Keratinocyte (primary cell): ENCODE data around the gene MAD1L1. TPM values are rescaled to one million over a fixed set of nuclear protein-coding genes. Genes with fewer than 3 reads are reported as not detected.

Source experiments
- DNase-seq: peaks from one replicate; pipeline ENCODE4 v3.0.0-alpha.2; 2011; ENCODE audit warnings: low read depth, missing footprints, low spot score
- FAIRE-seq: peaks from 2 replicates; lab custom pipeline; 2011; peaks lifted over from hg19 to GRCh38; lab: Jason Lieb, UNC
- H2AFZ ChIP-seq: 2 replicates; pipeline ENCODE4 v1.6.0; 2012; ENCODE audit warnings: low read length, control low read depth, inconsistent platforms; ENCODE audit not compliant: control insufficient read depth
- H3K27ac ChIP-seq: 2 replicates; pipeline ENCODE4 v1.5.1; 2011; ENCODE audit warnings: low read length; ENCODE audit not compliant: control insufficient read depth, insufficient read depth
- H3K27me3 ChIP-seq: 3 replicates; pipeline ENCODE4 v1.6.0; 2011; ENCODE audit warnings: low read length; ENCODE audit not compliant: control insufficient read depth, insufficient read depth; ENCODE audit errors: extremely low read depth
- H3K36me3 ChIP-seq, 2 experiments: 2 replicates in 1 of 2; 3 replicates in 1 of 2; pipeline ENCODE4 v1.5.1; 2011; ENCODE audit warnings: low read length in 2 of 2, mild to moderate bottlenecking in 1 of 2; ENCODE audit not compliant: control insufficient read depth in 2 of 2, insufficient read depth in 2 of 2; ENCODE audit errors: extremely low read depth in 1 of 2
- H3K4me1 ChIP-seq: 3 replicates; pipeline ENCODE4 v1.5.1; 2011; ENCODE audit warnings: low read length; ENCODE audit not compliant: control insufficient read depth, insufficient read depth; ENCODE audit errors: extremely low read depth
- H3K4me2 ChIP-seq: 3 replicates; pipeline ENCODE4 v1.6.0; 2011; ENCODE audit warnings: low read depth, low read length; ENCODE audit not compliant: control insufficient read depth, insufficient read depth; ENCODE audit errors: extremely low read depth
- H3K4me3 ChIP-seq, 3 experiments: fragments of 200-600 bp in 1 of 3; sonication (generic) in 1 of 3; 2 replicates in 2 of 3; 3 replicates in 1 of 3; pipeline ENCODE4 v1.5.1; 2011 to 2016; ENCODE audit warnings: low read length in 3 of 3, mild to moderate bottlenecking in 3 of 3, control low read depth in 2 of 3, inconsistent platforms in 1 of 3, low read depth in 1 of 3, mixed read lengths in 1 of 3, mixed run types in 1 of 3, moderate library complexity in 1 of 3; ENCODE audit not compliant: control insufficient read depth in 2 of 3, insufficient read depth in 2 of 3; ENCODE audit errors: extremely low read depth in 1 of 3
- H3K79me2 ChIP-seq: 2 replicates; pipeline ENCODE4 v1.6.0; 2012; ENCODE audit warnings: low read length; ENCODE audit not compliant: control insufficient read depth, insufficient read depth
- H3K9ac ChIP-seq: 3 replicates; pipeline ENCODE4 v1.6.0; 2011; ENCODE audit warnings: low read length; ENCODE audit not compliant: control insufficient read depth, insufficient read depth; ENCODE audit errors: extremely low read depth
- H3K9me1 ChIP-seq: 3 replicates; pipeline ENCODE4 v1.6.0; 2011; ENCODE audit warnings: low read length; ENCODE audit not compliant: control insufficient read depth, insufficient read depth; ENCODE audit errors: extremely low read depth
- H3K9me3 ChIP-seq: 2 replicates; pipeline ENCODE4 v1.5.1; 2012; ENCODE audit warnings: low read depth, low read length; ENCODE audit not compliant: control insufficient read depth
- H4K20me1 ChIP-seq: 3 replicates; pipeline ENCODE4 v1.6.0; 2011; ENCODE audit warnings: low read length; ENCODE audit not compliant: control insufficient read depth, insufficient read depth; ENCODE audit errors: extremely low read depth
- EZH2 ChIP-seq: IDR thresholded peaks from one replicate; pipeline ENCODE4 v1.6.1; 2012; ENCODE audit warnings: inconsistent platforms, mild to moderate bottlenecking, low read length, moderate library complexity
- dilution Hi-C: fragments of 300-500 bp; cut with MboI; formaldehyde crosslinking; loops from one replicate; pipeline ENCODE4 v1.7.0; 2020; ENCODE audit warnings: low sequenced_read_pairs; ENCODE audit not compliant: extremely low pct_ligation_motif_present
- polyA plus RNA-seq, 5 experiments: library from polyadenylated mRNA; depleted of rRNA in 3 of 5; stranded (reverse) in 3 of 5; stranded (forward) in 1 of 5; unstranded in 1 of 5; fragments of >200 nt; gene quantifications; 1 replicate in 1 of 5; 2 replicates in 3 of 5; 3 replicates in 1 of 5; pipeline versions ENCODE4 v1.2.1 to v1.2.3, GENCODE V29; 2011 to 2012; ENCODE audit warnings: missing spikeins in 2 of 5, low read depth in 1 of 5, low replicate concordance in 1 of 5
- TF ChIP-seq, protein P1 (sequence below), 3 experiments: IDR thresholded peaks in 1 of 3; conservative IDR thresholded peaks in 1 of 3; optimal IDR thresholded peaks in 1 of 3; 2 replicates in 2 of 3; 3 replicates in 1 of 3; pipeline versions ENCODE3 to v1.5.1; 2011; ENCODE audit warnings: low read length in 3 of 3, mild to moderate bottlenecking in 3 of 3, moderate library complexity in 2 of 3, control low read depth in 1 of 3, inconsistent platforms in 1 of 3; ENCODE audit not compliant: insufficient read depth in 2 of 3; ENCODE audit errors: extremely low read depth in 1 of 3

Gene MAD1L1
- polyA plus RNA-seq, 1 donor (not counting 4 experiments of a cell fraction or from before 2014, with no cell fraction given): 18.0 TPM

DNA sequence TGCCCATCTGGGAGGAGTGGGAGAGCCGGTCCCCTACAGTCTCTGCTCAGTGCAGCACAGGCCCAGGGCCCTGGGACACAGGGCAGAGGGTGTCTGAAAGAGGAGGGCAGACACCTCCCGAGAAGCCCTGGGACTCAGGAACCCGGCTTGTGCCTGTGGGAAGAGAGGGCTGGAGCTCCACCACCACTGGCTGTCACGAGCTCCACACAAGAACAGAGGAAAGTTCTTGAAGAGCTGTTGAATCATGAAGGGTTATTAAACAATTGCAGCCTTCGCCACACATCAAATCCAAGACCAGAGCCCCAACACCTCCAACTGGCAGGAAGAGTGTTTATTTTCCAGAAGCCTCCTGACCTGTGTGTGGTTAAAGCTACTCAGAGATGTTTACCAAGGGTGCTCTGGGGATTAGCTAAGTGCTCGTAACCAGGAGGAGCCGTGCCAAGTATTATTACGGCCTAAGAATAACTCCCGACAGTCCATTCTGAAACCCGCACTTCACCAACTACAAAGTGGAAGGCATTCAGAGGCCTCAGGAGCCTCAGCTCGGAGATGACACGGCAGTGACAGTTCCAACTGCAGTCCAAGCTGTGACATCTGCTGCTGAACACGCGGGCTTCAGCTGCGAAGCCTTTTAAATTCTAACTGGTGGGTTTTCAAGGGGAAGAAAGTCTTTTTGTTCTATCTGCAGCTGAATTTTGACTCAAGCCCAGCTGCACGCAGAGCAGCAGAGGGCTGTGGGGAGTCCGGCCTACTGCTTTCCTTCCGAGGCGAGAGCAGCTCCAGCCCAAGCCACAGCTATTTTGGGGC, 75.1 kb downstream of the MAD1L1 start:
- no peaks in the 10 kb centered on the region for H3K27me3 ChIP-seq
- no peak overlapping the region for H3K27ac ChIP-seq
- FAIRE-seq (no peak), DNase-seq (no peak)
- H3K4me1 ChIP-seq: no peaks in the 10 kb centered on the region
- no peak for TF ChIP-seq EZH2
- TF ChIP-seq, protein P1, sequence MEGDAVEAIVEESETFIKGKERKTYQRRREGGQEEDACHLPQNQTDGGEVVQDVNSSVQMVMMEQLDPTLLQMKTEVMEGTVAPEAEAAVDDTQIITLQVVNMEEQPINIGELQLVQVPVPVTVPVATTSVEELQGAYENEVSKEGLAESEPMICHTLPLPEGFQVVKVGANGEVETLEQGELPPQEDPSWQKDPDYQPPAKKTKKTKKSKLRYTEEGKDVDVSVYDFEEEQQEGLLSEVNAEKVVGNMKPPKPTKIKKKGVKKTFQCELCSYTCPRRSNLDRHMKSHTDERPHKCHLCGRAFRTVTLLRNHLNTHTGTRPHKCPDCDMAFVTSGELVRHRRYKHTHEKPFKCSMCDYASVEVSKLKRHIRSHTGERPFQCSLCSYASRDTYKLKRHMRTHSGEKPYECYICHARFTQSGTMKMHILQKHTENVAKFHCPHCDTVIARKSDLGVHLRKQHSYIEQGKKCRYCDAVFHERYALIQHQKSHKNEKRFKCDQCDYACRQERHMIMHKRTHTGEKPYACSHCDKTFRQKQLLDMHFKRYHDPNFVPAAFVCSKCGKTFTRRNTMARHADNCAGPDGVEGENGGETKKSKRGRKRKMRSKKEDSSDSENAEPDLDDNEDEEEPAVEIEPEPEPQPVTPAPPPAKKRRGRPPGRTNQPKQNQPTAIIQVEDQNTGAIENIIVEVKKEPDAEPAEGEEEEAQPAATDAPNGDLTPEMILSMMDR (optimal IDR thresholded peaks at IDR 0.05 in 1 of 3, IDR thresholded peaks at IDR 0.05 in 1 of 3, conservative IDR thresholded peaks at IDR 0.05 in 1 of 3; ENCODE audit: extremely low read depth in 1 of 3, insufficient read depth in 2 of 3, low read length in 3 of 3): no peak
- H3K9me1 ChIP-seq: no peaks in the 10 kb centered on the region
- H2AFZ ChIP-seq: no peak overlapping the region
- peaks cover 0 to under 1% of the 10 kb centered on the region in 2 experiments for H3K36me3 ChIP-seq
- no peaks in the 10 kb centered on the region for H4K20me1 ChIP-seq
- no peak overlapping the region for H3K9ac ChIP-seq
- dilution Hi-C loops: no loop called here
- H3K9me3 ChIP-seq: no peaks in the 10 kb centered on the region
- H3K4me2 ChIP-seq: no peak overlapping the region
- H3K79me2 ChIP-seq: no peaks in the 10 kb centered on the region
- H3K4me3 ChIP-seq: no peak overlapping the region

DNA sequence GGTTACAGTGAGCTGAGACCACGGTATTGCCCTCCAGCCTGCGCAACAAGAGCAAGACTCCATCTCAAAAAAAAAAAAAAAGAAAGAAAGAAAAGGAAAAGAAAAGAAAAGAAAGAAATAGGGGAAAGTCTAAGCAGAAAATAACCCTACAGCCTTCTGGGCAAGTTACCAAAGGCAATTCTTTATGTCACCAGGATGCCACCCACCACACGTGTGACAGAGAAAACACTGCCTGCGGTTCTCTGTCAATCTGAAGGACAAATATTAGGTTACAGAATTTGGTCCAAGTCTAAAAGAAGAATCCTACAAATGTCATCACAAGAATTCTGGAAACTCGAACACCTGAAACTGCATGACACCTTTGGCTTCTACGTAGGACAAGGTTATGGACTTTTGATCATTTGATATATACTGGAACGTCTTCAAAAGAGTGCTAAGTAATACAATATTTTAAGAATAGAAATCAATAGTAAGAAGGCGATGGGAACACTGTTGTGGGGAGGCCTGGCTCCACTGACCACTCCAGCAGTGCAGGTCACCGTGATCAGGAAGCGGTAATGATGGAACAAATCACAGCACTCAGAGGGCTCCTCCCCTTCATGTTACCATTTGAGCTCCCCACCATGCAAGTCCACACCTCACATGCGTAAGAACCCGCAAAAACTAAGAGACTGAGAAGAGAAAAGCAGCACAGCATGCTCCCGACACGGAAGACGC, 75.8 kb downstream of the MAD1L1 start:
- Histone ChIP-seq H3K27me3 (no peaks in the 10 kb centered on the region), H3K79me2 (no peaks in the 10 kb centered on the region), H3K27ac (no peak overlapping the region), H2AFZ (no peak overlapping the region), H3K36me3 (peaks cover 0 to 5% of the 10 kb centered on the region in 2 experiments), H3K4me3 (no peak overlapping the region), H3K9ac (no peak overlapping the region), H3K9me3 (no peaks in the 10 kb centered on the region), H3K4me2 (no peak overlapping the region), H3K4me1 (no peaks in the 10 kb centered on the region), H4K20me1 (no peaks in the 10 kb centered on the region), H3K9me1 (no peaks in the 10 kb centered on the region)
- TF ChIP-seq, protein P1 (optimal IDR thresholded peaks at IDR 0.05 in 1 of 3, IDR thresholded peaks at IDR 0.05 in 1 of 3, conservative IDR thresholded peaks at IDR 0.05 in 1 of 3; ENCODE audit: extremely low read depth in 1 of 3, insufficient read depth in 2 of 3, low read length in 3 of 3): no peak
- no peak for TF ChIP-seq EZH2
- dilution Hi-C loops: no loop called here
- FAIRE-seq: no peak
- DNase-seq: no peak
